ENCODE data around the gene EMP1.

GRCh38 chr12:13177373-13177772 lies 19.2 kb upstream of the EMP1 start:
- no peak for TF ChIP-seq CTCF (IDR thresholded peaks at IDR 0.05; ENCODE audit: low read length)
- no peak for TF ChIP-seq EZH2 (IDR thresholded peaks at IDR 0.05; ENCODE audit: borderline replicate concordance, low read length)
